ENCODE measurements around the gene EPB41L1.

The EPB41L1 gene

GRCh38 chr20:36251426-36251825 is 96.9 kb downstream of the EPB41L1 start:
- TF ChIP-seq TCF12 (IDR thresholded peaks at IDR 0.05; ENCODE audit: low read depth), result no peak
- TF ChIP-seq NFIC (IDR thresholded peaks at IDR 0.05), result no peak
- no peak for TF ChIP-seq YY1 (IDR thresholded peaks at IDR 0.05; ENCODE audit: low read depth)
- TF ChIP-seq EGR1 (IDR thresholded peaks at IDR 0.05), result no peak
- no peak for TF ChIP-seq CEBPB (IDR thresholded peaks at IDR 0.05)
- TF ChIP-seq TEAD4 (IDR thresholded peaks at IDR 0.05), result no peak
- TF ChIP-seq TAF1 (IDR thresholded peaks at IDR 0.05; ENCODE audit: low read depth), result no peak
- no peak for TF ChIP-seq REST (IDR thresholded peaks at IDR 0.05; ENCODE audit: low read depth)
- no peak for TF ChIP-seq ZBTB7A (IDR thresholded peaks at IDR 0.05; ENCODE audit: low read depth)
- TF ChIP-seq RAD21 (IDR thresholded peaks at IDR 0.05; ENCODE audit: low read depth), result no peak
- TF ChIP-seq FOXM1 (IDR thresholded peaks at IDR 0.05; ENCODE audit: borderline replicate concordance, low read depth), result no peak
- no peak for TF ChIP-seq USF1 (IDR thresholded peaks at IDR 0.05)
- no peak for TF ChIP-seq CREB1 (IDR thresholded peaks at IDR 0.05; ENCODE audit: low read depth)
- TF ChIP-seq EP300 (IDR thresholded peaks at IDR 0.05; ENCODE audit: borderline replicate concordance), result no peak
- no peak for TF ChIP-seq MAX (IDR thresholded peaks at IDR 0.05)

- TF ChIP-seq TCF12 (IDR thresholded peaks at IDR 0.05; ENCODE audit: low read depth), result no peak
- no peak for TF ChIP-seq TEAD4 (IDR thresholded peaks at IDR 0.05)
- TF ChIP-seq MAX (IDR thresholded peaks at IDR 0.05), result no peak
- TF ChIP-seq CREB1 (IDR thresholded peaks at IDR 0.05; ENCODE audit: low read depth), result no peak
- no peak for TF ChIP-seq USF1 (IDR thresholded peaks at IDR 0.05)
- TF ChIP-seq FOXM1 (IDR thresholded peaks at IDR 0.05; ENCODE audit: borderline replicate concordance, low read depth), result no peak
- TF ChIP-seq TAF1 (IDR thresholded peaks at IDR 0.05; ENCODE audit: low read depth), result no peak
- no peak for TF ChIP-seq EP300 (IDR thresholded peaks at IDR 0.05; ENCODE audit: borderline replicate concordance)
- no peak for TF ChIP-seq ZBTB7A (IDR thresholded peaks at IDR 0.05; ENCODE audit: low read depth)
- no peak for TF ChIP-seq RAD21 (IDR thresholded peaks at IDR 0.05; ENCODE audit: low read depth)
- no peak for TF ChIP-seq NFIC (IDR thresholded peaks at IDR 0.05)
- TF ChIP-seq REST (IDR thresholded peaks at IDR 0.05; ENCODE audit: low read depth), result no peak
- TF ChIP-seq CEBPB (IDR thresholded peaks at IDR 0.05), result no peak
- no peak for TF ChIP-seq YY1 (IDR thresholded peaks at IDR 0.05; ENCODE audit: low read depth)
- TF ChIP-seq EGR1 (IDR thresholded peaks at IDR 0.05), result no peak
Measured at GRCh38 chr20:36252511-36252910, 98.0 kb downstream of the EPB41L1 start.

- TF ChIP-seq CEBPB (IDR thresholded peaks at IDR 0.05), result no peak
- no peak for TF ChIP-seq NFIC (IDR thresholded peaks at IDR 0.05)
- TF ChIP-seq CREB1 (IDR thresholded peaks at IDR 0.05; ENCODE audit: low read depth), result no peak
- no peak for TF ChIP-seq MAX (IDR thresholded peaks at IDR 0.05)
- no peak for TF ChIP-seq TAF1 (IDR thresholded peaks at IDR 0.05; ENCODE audit: low read depth)
- no peak for TF ChIP-seq TCF12 (IDR thresholded peaks at IDR 0.05; ENCODE audit: low read depth)
- TF ChIP-seq EGR1 (IDR thresholded peaks at IDR 0.05), result no peak
- TF ChIP-seq TEAD4 (IDR thresholded peaks at IDR 0.05), result no peak
- no peak for TF ChIP-seq FOXM1 (IDR thresholded peaks at IDR 0.05; ENCODE audit: borderline replicate concordance, low read depth)
- TF ChIP-seq YY1 (IDR thresholded peaks at IDR 0.05; ENCODE audit: low read depth), result no peak
- no peak for TF ChIP-seq USF1 (IDR thresholded peaks at IDR 0.05)
- no peak for TF ChIP-seq REST (IDR thresholded peaks at IDR 0.05; ENCODE audit: low read depth)
- no peak for TF ChIP-seq ZBTB7A (IDR thresholded peaks at IDR 0.05; ENCODE audit: low read depth)
- TF ChIP-seq EP300 (IDR thresholded peaks at IDR 0.05; ENCODE audit: borderline replicate concordance), result no peak
- TF ChIP-seq RAD21 (IDR thresholded peaks at IDR 0.05; ENCODE audit: low read depth), result no peak
Measured at GRCh38 chr20:36253036-36253435, 98.5 kb downstream of the EPB41L1 start.

Data from Ishikawa (cell line).